CMK (cell line): ENCODE data around the gene GLCE.
"Not testable (repeated sequence)": the region's sequence is repeated elsewhere in the genome, so short reads cannot be mapped to it uniquely, and the experiment has no call there.

ENCODE experiments used
- DNase-seq: peaks from one replicate; pipeline ENCODE4 v3.0.0-alpha.2; 2010; ENCODE audit warnings: low read depth

The GLCE gene

DNA sequence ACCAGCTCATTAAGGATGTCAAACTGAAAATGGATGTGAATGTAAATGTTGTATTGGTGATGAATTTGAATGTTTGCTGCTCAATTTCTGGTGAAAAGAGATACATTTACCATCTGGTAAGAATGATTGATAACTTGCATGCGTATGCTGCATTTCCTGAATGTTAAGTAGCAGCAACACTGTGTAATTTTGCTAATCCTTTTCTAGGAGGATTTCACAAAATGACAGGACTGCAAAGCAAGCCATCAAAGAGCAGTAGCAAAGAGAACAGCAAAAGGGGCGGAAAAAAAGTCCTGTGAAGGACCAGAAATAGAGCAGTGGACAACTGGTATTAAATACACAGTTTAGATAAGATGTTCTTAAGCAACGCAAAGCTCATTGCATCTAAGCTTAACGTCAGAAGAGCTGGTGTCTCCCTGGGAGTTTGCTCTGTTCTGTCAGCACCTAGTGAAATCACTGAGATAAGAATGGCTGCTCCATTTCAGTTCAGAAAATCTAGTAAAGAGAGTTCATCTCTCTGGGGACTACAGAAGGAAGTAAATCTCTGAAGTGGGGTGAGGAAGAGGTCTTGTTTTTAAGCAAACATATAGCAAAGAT, 114.7 kb downstream of the GLCE start:
- no peak for DNase-seq

GRCh38 chr15:69275933-69276560, 115.6 kb downstream of the GLCE start:
- DNase-seq: no peak

GRCh38 chr15:69277316-69277715, 116.9 kb downstream of the GLCE start:
- DNase-seq: no peak

GRCh38 chr15:69279636-69280035, 119.2 kb downstream of the GLCE start:
- no peak for DNase-seq

- no peak for DNase-seq
Measured at GRCh38 chr15:69280783-69281182, 120.3 kb downstream of the GLCE start.

DNA sequence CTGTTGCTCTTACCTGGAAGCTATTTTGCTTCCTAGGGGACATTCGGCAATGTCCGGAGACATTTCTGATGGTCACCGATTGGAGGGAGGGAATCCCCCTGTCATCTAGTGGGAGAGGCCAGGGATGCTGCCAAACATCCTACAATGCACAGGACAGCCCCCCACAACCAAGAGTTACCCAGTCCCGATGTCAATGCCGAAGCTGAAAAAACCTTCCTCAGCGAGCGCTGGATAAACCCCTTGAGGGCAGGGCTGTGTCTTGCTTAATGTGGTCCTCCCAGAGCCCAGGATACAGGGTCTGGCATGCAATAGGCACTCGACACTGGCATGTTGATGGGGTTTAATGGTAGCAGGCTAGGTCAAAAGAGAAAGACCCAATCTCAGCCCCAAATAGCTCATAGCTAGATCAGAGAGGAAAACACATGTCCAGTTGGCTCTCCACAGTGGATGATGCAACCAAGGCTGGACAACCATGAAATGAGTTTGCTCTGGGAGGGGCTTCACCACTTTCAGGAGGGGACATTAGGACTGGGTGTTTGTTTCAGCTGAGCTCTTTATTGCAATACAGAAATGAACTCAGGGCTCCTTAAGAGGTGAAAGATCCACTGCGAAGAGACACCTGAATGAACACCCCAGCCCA, 121.8 kb downstream of the GLCE start:
- no peak for DNase-seq

- DNase-seq: no peak
Measured at GRCh38 chr15:69285834-69286233, 125.4 kb downstream of the GLCE start.

DNA sequence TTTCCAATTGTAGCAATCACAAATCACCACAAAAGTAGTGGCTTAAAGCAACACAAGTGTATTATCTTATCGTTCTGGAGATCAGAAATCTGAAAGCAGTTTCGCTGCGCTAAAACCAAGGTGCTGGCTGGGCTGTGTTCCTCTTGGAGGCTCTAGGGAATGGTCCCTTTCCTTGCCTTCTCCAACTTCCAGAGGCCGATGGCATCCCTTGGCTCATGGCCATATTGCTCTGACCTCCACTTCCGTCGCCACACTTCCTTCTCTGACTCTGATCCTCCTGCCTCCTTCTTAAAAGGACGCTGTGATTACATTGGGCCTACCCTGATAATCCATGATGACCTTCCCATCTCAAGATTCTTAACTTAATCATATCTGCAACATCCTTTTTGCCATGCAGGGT, 127.6 kb downstream of the GLCE start:
- DNase-seq: no peak

- no peak for DNase-seq
Measured at GRCh38 chr15:69288531-69289341, 128.3 kb downstream of the GLCE start.

GRCh38 chr15:69289342-69290146, 129.1 kb downstream of the GLCE start:
- DNase-seq: no peak

- DNase-seq: no peak
Measured at GRCh38 chr15:69290346-69291164, 130.1 kb downstream of the GLCE start.

DNA sequence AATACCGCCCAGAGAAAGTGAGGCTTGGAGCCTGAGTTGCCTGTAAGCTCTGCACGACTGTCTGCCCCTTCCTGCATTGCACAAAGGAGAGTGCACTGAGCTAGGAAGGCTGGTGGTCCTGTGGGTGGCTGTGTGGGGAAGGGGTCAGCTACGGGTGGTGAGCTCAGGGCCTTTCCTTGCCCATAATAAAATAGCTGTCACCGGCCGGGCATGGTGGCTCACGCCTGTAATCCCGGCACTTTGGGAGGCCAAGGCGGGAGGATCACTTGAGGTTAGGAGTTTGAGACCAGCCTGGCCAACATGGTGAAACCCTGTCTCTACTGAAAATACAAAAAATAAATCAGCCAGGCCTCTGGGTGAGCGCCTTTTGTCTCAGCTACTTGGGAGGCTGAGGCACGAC, 131.2 kb downstream of the GLCE start:
- not testable (repeated sequence) for DNase-seq

- no peak for DNase-seq
Measured at GRCh38 chr15:69292826-69293420, 132.5 kb downstream of the GLCE start.

DNA sequence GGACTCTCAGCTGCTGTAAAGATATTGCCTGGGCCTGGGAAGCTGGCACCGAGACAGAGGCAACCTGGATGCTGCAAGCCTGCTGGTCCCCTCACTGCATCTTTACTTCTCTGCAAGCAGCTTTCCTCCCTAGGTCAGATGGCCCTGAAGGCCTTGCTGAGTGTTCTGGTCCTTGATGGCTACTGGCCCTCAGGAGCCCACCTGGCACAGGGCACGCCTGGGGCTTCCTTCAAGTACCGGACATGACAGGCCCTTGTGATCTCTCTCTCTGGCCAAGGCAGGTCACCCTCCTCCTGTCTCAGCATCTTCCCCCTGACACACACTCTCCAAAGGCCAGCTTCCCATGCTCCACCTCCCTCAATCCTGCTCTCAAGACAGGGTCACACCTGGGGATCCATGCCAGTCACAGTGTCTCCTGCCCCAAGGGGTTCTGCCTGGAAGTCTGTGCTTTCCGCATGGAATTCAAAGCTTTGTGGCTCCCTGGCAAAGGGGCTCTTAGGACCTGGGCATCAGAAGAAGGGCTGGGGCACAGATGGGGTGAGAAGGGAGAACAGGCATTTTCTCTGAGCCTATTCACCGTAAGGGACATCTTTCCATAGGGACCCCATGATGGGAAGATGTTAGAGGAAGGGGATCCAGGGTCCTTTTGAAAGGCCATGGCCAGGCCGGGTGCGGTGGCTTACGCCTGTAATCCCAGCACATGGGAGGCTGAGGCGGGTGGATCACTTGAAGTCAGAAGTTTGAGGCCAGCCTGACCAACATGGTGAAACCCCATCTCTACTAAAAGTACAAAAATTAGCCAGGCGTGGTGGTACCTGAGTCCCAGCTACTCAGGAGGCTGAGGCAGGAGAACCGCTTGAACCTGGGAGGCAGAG, 133.5 kb downstream of the GLCE start:
- DNase-seq: no peak

DNA sequence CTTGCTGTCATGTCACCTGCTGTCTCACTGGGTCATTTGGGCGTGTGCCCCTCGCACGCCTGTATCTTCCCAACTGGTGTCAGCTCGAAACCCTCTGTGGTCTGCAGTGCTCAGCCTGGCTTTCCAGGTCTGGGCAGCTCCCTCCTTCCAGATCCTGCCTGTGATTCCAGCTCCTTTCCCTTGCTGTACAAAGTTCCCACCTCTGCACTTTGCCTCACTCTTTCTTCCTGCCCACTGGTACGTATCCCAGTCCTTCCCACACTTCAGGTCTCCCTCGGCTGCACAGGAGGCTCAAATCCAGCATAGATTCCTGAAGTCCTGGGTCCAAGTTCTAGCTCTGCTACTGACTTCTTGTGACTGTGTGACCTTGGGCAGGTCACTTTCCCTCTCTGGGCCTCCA, 136.2 kb downstream of the GLCE start:
- DNase-seq: no peak

- DNase-seq: no peak
Measured at GRCh38 chr15:69297642-69298353, 137.4 kb downstream of the GLCE start.

DNA sequence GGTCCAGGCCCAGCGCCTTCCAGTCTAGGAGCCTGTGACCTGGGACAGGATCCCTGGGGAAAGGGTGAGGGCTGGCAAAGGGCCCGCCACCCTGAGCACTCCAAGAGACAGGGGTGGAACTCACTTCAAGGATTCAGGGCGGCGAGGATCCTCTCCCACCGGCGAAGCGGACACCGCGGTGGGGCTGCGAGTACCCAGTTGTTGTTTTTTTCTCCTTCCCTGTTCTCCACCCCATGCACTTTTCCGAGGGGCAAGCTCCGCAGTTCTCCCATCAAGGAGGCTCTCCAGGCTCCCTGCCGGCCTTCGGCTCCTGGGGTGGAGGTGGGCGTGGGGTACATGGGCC, 137.9 kb downstream of the GLCE start:
- no peak for DNase-seq

DNA sequence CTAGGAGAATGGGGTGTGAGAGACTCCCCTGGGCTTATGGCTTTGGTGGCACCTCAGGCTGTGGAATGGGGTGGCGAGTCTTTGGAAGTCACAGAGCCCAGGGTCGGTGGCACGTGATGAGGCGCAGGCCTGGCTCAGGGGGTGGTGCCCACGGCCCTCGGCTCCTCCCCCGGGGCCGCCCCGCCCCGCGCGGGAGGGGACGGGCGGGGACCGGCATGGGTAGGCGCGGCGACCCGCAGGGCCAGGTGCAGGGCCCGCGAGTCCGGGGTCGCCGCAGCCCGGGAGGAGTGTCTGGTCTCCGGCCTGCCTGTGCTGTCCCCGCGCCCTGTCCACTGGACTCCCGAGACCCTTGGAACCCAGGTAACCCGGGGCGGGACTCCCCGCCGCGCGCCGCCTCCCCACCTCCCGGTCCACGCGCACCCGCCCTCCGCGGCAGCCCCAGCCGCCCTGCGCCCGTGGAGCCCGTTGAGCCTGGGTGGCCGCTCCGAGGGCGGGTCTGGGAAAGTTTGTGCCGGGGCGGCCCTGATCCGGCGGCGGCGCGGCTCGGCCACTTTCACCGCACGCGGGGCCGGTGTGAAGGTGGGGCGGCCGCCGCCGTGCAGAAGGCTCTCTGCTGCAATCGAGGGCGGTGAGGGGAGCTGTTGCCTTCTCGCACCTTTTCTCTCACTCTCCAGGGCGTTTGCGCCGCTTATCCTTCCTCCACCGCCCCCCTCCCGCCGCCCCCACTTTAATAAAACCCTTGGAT, 138.4 kb downstream of the GLCE start, which contains the start of gene PAQR5:
Gene PAQR5 (plus strand): TSS at position 216 of the 745 bp plus-strand sequence. CDS start 61,169 bp downstream, outside the sequence.
- DNase-seq: no peak
